ENCODE results near the gene GADD45A. TPM values are rescaled to one million over a fixed set of nuclear protein-coding genes. Genes with fewer than 3 reads are reported as not detected.

GADD45A gene
- total RNA-seq, 1 donor from 2014 or later: 66.0 TPM

- Mint-ChIP-seq H3K36me3 (no peaks in the 10 kb centered on the region), H3K27me3 (no peaks in the 10 kb centered on the region), H3K9me3 (no peaks in the 10 kb centered on the region), H3K4me1 (ENCODE audit: unreplicated experiment) (peaks cover 13% of the 10 kb centered on the region), H3K4me3 (no peak overlapping the region), H3K27ac (no peak overlapping the region)
- no peak for DNase-seq (ENCODE audit: extremely low spot score, unreplicated experiment)
- TF ChIP-seq CTCF (conservative IDR thresholded peaks at IDR 0.05): no peak
Observed at GRCh38 chr1:67735206-67735605, 50.2 kb downstream of the GADD45A start.

- H3K4me1 Mint-ChIP-seq (ENCODE audit: unreplicated experiment): peaks cover 17% of the 10 kb centered on the region
- H3K36me3 Mint-ChIP-seq: no peaks in the 10 kb centered on the region
- H3K27ac Mint-ChIP-seq: no peak overlapping the region
- DNase-seq (ENCODE audit: extremely low spot score, unreplicated experiment): no peak
- peak overlapping the region; percentile 67 for H3K4me3 Mint-ChIP-seq
- no peaks in the 10 kb centered on the region for H3K27me3 Mint-ChIP-seq
- TF ChIP-seq CTCF (conservative IDR thresholded peaks at IDR 0.05): no peak
- H3K9me3 Mint-ChIP-seq: no peaks in the 10 kb centered on the region
Observed at GRCh38 chr1:67735806-67736627, 51.0 kb downstream of the GADD45A start.

- no peak overlapping the region for H3K27ac Mint-ChIP-seq
Observed at GRCh38 chr1:67736750-67737149, 51.7 kb downstream of the GADD45A start.

GRCh38 chr1:67737875-67738274 lies 52.9 kb downstream of the GADD45A start:
- Mint-ChIP-seq H3K4me3 (no peak overlapping the region), H3K4me1 (ENCODE audit: unreplicated experiment) (peaks cover 14% of the 10 kb centered on the region), H3K27ac (no peak overlapping the region), H3K9me3 (no peaks in the 10 kb centered on the region), H3K27me3 (no peaks in the 10 kb centered on the region), H3K36me3 (no peaks in the 10 kb centered on the region)
- TF ChIP-seq CTCF (conservative IDR thresholded peaks at IDR 0.05): no peak
- DNase-seq (ENCODE audit: extremely low spot score, unreplicated experiment): no peak

More at GRCh38 chr1:67736750-67737149, 51.7 kb downstream of the GADD45A start:
- Mint-ChIP-seq H3K36me3 (no peaks in the 10 kb centered on the region), H3K9me3 (no peaks in the 10 kb centered on the region), H3K4me1 (ENCODE audit: unreplicated experiment) (peaks cover 13% of the 10 kb centered on the region), H3K27me3 (no peaks in the 10 kb centered on the region), H3K4me3 (no peak overlapping the region)
- DNase-seq (ENCODE audit: extremely low spot score, unreplicated experiment): no peak
- TF ChIP-seq CTCF (conservative IDR thresholded peaks at IDR 0.05): no peak

Other genes with a start within 250 kb of the GADD45A start
- 17.9 and 23.2 TPM in 2 replicates for gene GNG12, start 148.3 kb downstream of the GADD45A start, total RNA-seq (ENCODE audit: low replicate concordance)

Data from type B pancreatic cell (in vitro differentiated cells).